DND-41 (cell line): Measurements from ENCODE around the gene FUT3.

ENCODE experiments used
- CTCF ChIP-seq: IDR thresholded peaks from 2 replicates; pipeline ENCODE4 v1.5.1; 2012; ENCODE audit warnings: borderline replicate concordance, low read length, moderate library complexity, mild to moderate bottlenecking; ENCODE audit not compliant: poor library complexity, severe bottlenecking; ENCODE audit errors: extremely low read depth
- EZH2 ChIP-seq: IDR thresholded peaks from 3 replicates; pipeline ENCODE4 v1.6.1; 2012; ENCODE audit warnings: borderline replicate concordance, low read depth, mild to moderate bottlenecking, moderate library complexity, low read length, inconsistent platforms; ENCODE audit not compliant: severe bottlenecking

- TF ChIP-seq CTCF (no peak), EZH2 (no peak)
Observed at GRCh38 chr19:5793188-5793587, 58.1 kb downstream of the FUT3 start.
